Measurements from ENCODE around the gene NELL1. TPM values are rescaled to one million over a fixed set of nuclear protein-coding genes. Genes with fewer than 3 reads are reported as not detected.
A peak's percentile ranks its signal among the peaks of the same experiment; 100 is the strongest.

NELL1 gene
- total RNA-seq, 1 donor from 2014 or later, result not detected

- TF ChIP-seq CTCF (IDR thresholded peaks at IDR 0.05) (no peak), EZH2 (IDR thresholded peaks at IDR 0.05) (no peak), EZH2phosphoT487 (IDR thresholded peaks at IDR 0.05) (no peak)
- Mint-ChIP-seq H3K36me3 (no peaks in the 10 kb centered on the region), H3K27me3 (ENCODE audit: insufficient read depth, low read depth) (peaks cover 3% of the 10 kb centered on the region), H3K9me3 (peaks cover 6% of the 10 kb centered on the region), H3K4me1 (no peaks in the 10 kb centered on the region), H3K4me3 (no peak overlapping the region), H3K27ac (no peak overlapping the region)
- Histone ChIP-seq H3F3A (ENCODE audit: low read depth) (no peaks in the 10 kb centered on the region), H3K9me3 (ENCODE audit: low read depth) (no peaks in the 10 kb centered on the region), H3K4me3 (no peak overlapping the region), H3K27me3 (no peaks in the 10 kb centered on the region), H3K4me2 (no peak overlapping the region), H3K79me2 (ENCODE audit: low read depth) (no peaks in the 10 kb centered on the region), H3K4me1 (no peaks in the 10 kb centered on the region), H3K27ac (no peak overlapping the region), H3K36me3 (no peaks in the 10 kb centered on the region), H4K20me1 (ENCODE audit: low read depth) (no peaks in the 10 kb centered on the region), H3K9ac (no peak overlapping the region), H2AFZ (replicated peaks) (no peak overlapping the region)
- no peak for DNase-seq (ENCODE audit: low spot score)
These were observed 29.0 kb upstream of the NELL1 start for GRCh38 chr11:20640401-20640800.

- Mint-ChIP-seq H3K9me3 (peaks cover 6% of the 10 kb centered on the region), H3K4me1 (no peaks in the 10 kb centered on the region), H3K4me3 (no peak overlapping the region)
These were observed 25.0 kb upstream of the NELL1 start for GRCh38 chr11:20644360-20644759.

GRCh38 chr11:20647976-20648565 is 21.3 kb upstream of the NELL1 start:
- Histone ChIP-seq H3K27me3 (no peaks in the 10 kb centered on the region), H3K4me1 (no peaks in the 10 kb centered on the region), H3K9ac (no peak overlapping the region), H3K79me2 (ENCODE audit: low read depth) (no peaks in the 10 kb centered on the region), H3K27ac (no peak overlapping the region), H3K4me3 (no peak overlapping the region), H3K36me3 (no peaks in the 10 kb centered on the region), H4K20me1 (ENCODE audit: low read depth) (no peaks in the 10 kb centered on the region), H2AFZ (replicated peaks) (peak overlapping the region; percentile 89), H3F3A (ENCODE audit: low read depth) (no peaks in the 10 kb centered on the region), H3K9me3 (ENCODE audit: low read depth) (no peaks in the 10 kb centered on the region), H3K4me2 (no peak overlapping the region)
- H3K4me3 Mint-ChIP-seq, result no peak overlapping the region
- H3K36me3 Mint-ChIP-seq, result no peaks in the 10 kb centered on the region
- H3K27ac Mint-ChIP-seq, result no peak overlapping the region
- DNase-seq (ENCODE audit: low spot score), result peak; percentile 63
- H3K27me3 Mint-ChIP-seq (ENCODE audit: insufficient read depth, low read depth), result no peaks in the 10 kb centered on the region
- no peaks in the 10 kb centered on the region for H3K4me1 Mint-ChIP-seq
- H3K9me3 Mint-ChIP-seq, result no peaks in the 10 kb centered on the region
- TF ChIP-seq EZH2phosphoT487 (IDR thresholded peaks at IDR 0.05) (no peak), EZH2 (IDR thresholded peaks at IDR 0.05) (no peak), CTCF (IDR thresholded peaks at IDR 0.05) (peak; percentile 89)

More at GRCh38 chr11:20644360-20644759, 25.0 kb upstream of the NELL1 start:
- no peak overlapping the region for H3K4me2 ChIP-seq
- no peak overlapping the region for H3K27ac Mint-ChIP-seq
- H3K27ac ChIP-seq, result no peak overlapping the region
- no peaks in the 10 kb centered on the region for H3K36me3 ChIP-seq
- H3F3A ChIP-seq (ENCODE audit: low read depth), result no peaks in the 10 kb centered on the region
- no peaks in the 10 kb centered on the region for H3K79me2 ChIP-seq (ENCODE audit: low read depth)
- no peak overlapping the region for H3K9ac ChIP-seq
- H3K36me3 Mint-ChIP-seq, result no peaks in the 10 kb centered on the region
- no peaks in the 10 kb centered on the region for H3K4me1 ChIP-seq
- no peaks in the 10 kb centered on the region for H4K20me1 ChIP-seq (ENCODE audit: low read depth)
- TF ChIP-seq CTCF (IDR thresholded peaks at IDR 0.05), result no peak
- no peak for TF ChIP-seq EZH2 (IDR thresholded peaks at IDR 0.05)
- TF ChIP-seq EZH2phosphoT487 (IDR thresholded peaks at IDR 0.05), result no peak
- H3K27me3 Mint-ChIP-seq (ENCODE audit: insufficient read depth, low read depth), result no peaks in the 10 kb centered on the region
- H3K4me3 ChIP-seq, result no peak overlapping the region
- no peaks in the 10 kb centered on the region for H3K27me3 ChIP-seq
- H2AFZ ChIP-seq (replicated peaks), result no peak overlapping the region
- DNase-seq (ENCODE audit: low spot score), result no peak
- H3K9me3 ChIP-seq (ENCODE audit: low read depth), result no peaks in the 10 kb centered on the region

Measured in neural progenitor cell (in vitro differentiated cells).